T-helper 1 cell treated with Interleukin-12 subunit alpha and Interleukin-12 subunit beta and Interleukin-4 antibody, amounts not matched to agents 30 μg/mL and 1 μg/mL, for 36 hours (primary cell): Measurements from ENCODE around the gene MMP24OS.
"Not testable (repeated sequence)": the region's sequence is repeated elsewhere in the genome, so short reads cannot be mapped to it uniquely, and the experiment has no call there.

Experiments
- H3K27ac Mint-ChIP-seq: one replicate; pipeline ENCODE4 v1.8.0; 2021; ENCODE audit warnings: mild to moderate bottlenecking, mixed read lengths
- H3K27me3 Mint-ChIP-seq: one replicate; pipeline ENCODE4 v1.8.0; 2021; ENCODE audit warnings: low read depth, mixed read lengths
- H3K36me3 Mint-ChIP-seq: one replicate; pipeline ENCODE4 v1.8.0; 2021; ENCODE audit warnings: low read depth, mixed read lengths
- H3K4me1 Mint-ChIP-seq: one replicate; pipeline ENCODE4 v1.8.0; 2021; ENCODE audit warnings: low read depth, mixed read lengths
- H3K4me3 Mint-ChIP-seq: one replicate; pipeline ENCODE4 v1.8.0; 2021; ENCODE audit warnings: mild to moderate bottlenecking, moderate library complexity, mixed read lengths
- H3K9me3 Mint-ChIP-seq: one replicate; pipeline ENCODE4 v1.8.0; 2021; ENCODE audit warnings: mixed read lengths

MMP24OS gene

DNA sequence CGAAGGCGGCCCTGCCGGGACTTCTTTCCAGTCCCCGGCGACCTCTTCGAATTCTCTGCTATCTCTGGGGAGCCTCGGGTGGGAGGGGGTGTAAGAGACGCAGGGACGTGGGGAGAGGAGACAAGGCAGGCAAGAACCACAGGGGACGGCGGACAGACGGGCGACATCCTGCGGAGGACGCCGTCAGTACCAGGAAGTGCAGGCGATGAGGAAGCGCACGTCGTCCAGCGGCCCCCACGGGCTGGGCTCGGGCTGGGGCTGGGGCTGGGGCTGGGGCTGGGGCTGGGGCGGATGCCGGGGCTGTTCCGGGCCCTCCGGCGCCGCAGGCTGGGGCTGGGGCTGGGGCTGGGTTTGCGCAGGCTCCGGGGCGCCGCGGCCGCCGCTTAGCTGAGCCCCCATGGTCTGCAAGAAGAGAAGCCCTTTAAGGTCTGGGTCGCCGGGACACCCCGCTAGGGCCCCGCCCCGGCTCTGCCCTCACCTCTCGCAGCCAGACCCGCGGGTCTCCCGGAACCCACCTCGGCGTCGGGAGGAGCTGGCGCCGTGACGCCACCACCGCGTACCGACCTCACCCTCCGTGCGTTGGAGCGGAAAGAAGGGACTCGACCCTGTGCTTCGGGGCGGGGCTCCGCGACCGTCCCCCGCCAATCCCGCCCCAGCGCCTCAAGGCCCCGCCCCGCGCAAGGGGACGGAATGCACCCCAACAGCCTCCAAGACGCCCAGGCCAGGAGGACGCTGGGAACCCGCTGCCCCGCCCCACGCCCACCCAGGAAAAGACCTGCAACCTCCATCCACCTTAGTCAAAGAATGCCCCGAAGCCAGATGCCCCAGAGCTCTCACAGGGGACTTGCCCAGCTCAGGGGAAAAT is at the start of gene MMP24OS:
TSS of gene MMP24OS (minus strand) at position 592 of the 865 bp plus-strand sequence. CDS start at position 399, 193 bp downstream.
- H3K27me3 Mint-ChIP-seq, result no peaks in the 10 kb centered on the region
- peaks cover 27% of the 10 kb centered on the region for H3K36me3 Mint-ChIP-seq
- H3K27ac Mint-ChIP-seq, result peak within 1 kb of the TSS; percentile 100
- peaks cover 6% of the 10 kb centered on the region for H3K4me1 Mint-ChIP-seq
- no peaks in the 10 kb centered on the region for H3K9me3 Mint-ChIP-seq
- peak within 1 kb of the TSS; percentile 99 for H3K4me3 Mint-ChIP-seq

DNA sequence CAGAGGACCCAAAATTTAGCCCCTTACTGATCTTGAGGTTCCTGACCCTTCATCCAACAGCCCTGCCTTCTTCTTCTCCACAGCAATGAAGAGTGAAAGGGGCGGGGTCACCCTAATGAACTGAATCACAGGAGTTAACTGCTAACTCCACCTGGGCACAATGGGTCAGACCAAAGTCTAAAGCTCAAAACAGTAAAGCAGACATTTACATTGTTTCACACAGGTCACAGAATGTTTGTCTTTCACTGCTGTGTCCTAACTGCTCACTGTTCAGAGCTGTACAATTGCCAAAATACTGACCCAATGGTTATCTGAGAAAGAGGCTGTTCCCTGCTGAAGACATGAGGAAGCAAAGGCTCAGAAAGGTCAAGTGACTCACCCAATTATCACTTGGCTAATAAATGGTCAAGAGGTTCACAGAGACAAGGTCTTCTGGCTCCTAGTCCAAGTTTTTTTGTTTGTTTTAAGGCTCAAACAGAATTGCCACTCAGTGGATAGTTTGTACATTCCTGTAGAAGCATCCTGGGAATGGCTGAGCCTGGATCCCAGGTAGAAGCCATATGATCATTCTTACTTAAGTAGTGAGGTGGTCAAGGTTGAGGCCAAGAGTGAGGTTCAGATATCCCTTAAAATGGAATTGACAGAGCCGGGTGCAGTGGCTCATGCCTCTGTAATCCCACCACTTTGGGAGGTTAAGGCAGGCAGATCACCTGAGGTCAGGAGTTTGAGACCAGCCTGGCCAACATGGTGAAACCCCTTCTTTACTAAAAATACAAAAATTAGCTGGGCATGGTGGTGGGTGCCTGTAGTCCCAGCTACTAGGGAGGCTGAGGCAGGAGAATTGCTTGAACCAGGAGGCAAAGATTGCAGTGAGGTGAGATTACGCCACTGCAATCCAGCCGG is 49.4 kb upstream of the MMP24OS start:
- Mint-ChIP-seq H3K4me1 (peaks cover 15% of the 10 kb centered on the region), H3K36me3 (peaks cover 3% of the 10 kb centered on the region), H3K27me3 (no peaks in the 10 kb centered on the region), H3K9me3 (no peaks in the 10 kb centered on the region), H3K27ac (no peak overlapping the region), H3K4me3 (no peak overlapping the region)

DNA sequence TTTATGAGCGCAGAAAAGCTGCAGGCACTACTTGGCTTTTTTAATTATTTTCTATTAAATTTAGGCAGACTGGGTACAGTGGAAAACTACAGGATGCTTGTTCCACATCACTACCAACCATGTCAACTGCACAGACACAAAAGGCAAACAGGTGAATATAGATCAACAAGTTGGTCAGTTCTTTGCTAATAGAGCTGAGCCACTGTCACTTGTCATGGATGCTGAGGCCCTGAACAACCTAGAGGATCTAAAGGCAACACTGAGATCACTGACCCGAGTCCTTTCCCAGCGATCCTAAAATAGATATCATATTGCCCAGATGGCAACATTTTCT is 48.8 kb upstream of the MMP24OS start:
- H3K27me3 Mint-ChIP-seq, result no peaks in the 10 kb centered on the region
- peaks cover 3% of the 10 kb centered on the region for H3K36me3 Mint-ChIP-seq
- no peak overlapping the region for H3K27ac Mint-ChIP-seq
- peaks cover 15% of the 10 kb centered on the region for H3K4me1 Mint-ChIP-seq
- H3K4me3 Mint-ChIP-seq, result no peak overlapping the region
- no peaks in the 10 kb centered on the region for H3K9me3 Mint-ChIP-seq

DNA sequence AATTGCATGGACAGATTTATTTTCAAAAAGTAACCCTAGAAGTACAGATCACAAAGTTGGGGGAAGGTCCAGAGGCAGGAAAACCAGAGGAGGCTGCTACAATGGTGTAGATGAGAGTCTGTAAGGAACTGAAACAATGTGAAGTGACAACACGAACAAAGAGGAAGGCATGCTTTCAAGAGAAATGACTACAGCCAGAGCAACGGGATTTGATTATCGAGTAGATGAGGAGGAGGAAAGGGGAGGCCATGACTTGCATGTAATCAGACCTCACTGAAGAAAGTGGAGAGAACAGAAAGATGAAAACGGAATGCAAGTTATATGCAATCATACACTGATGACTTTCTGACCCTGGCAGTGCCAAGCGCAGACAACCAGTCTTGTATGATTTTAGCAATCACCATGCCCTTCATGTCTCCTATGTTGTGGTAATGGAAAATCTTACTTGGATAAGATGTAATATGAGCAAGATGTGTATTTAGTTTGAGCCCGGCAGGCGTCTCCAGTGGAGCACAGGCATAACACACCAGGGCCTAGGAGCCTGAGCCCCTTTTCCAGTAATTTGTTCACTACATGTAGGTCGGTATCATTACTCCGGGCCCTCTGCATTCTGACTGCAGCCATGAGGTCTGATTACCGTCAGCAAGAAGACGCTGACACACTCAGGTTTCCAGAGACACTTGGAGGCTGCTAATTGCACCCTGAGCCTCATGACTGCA is 48.3 kb upstream of the MMP24OS start:
- H3K9me3 Mint-ChIP-seq, result no peaks in the 10 kb centered on the region
- H3K36me3 Mint-ChIP-seq, result peaks cover 3% of the 10 kb centered on the region
- H3K27me3 Mint-ChIP-seq, result no peaks in the 10 kb centered on the region
- no peak overlapping the region for H3K4me3 Mint-ChIP-seq
- no peak overlapping the region for H3K27ac Mint-ChIP-seq
- peaks cover 15% of the 10 kb centered on the region for H3K4me1 Mint-ChIP-seq

DNA sequence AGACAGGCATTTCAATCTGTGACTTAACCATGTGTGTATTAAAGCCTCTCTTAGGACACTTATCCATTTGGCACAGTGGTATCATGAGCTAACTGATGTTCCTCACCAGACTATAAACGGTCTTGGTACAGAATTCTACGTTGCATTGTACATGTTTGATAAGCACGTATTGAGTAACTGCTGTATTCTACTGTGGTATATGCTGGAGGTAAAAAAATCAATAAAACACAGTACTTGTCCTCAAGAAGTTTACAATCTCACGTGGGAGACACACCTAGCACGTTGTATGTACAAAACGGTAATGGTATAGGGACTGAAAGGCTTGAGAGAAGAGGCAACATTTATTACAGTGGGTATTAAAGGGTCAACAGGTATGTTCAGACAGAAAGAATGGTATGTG is 47.5 kb upstream of the MMP24OS start:
- Mint-ChIP-seq H3K27ac (no peak overlapping the region), H3K36me3 (peaks cover 5% of the 10 kb centered on the region), H3K9me3 (no peaks in the 10 kb centered on the region), H3K4me1 (peaks cover 15% of the 10 kb centered on the region), H3K4me3 (no peak overlapping the region), H3K27me3 (no peaks in the 10 kb centered on the region)

DNA sequence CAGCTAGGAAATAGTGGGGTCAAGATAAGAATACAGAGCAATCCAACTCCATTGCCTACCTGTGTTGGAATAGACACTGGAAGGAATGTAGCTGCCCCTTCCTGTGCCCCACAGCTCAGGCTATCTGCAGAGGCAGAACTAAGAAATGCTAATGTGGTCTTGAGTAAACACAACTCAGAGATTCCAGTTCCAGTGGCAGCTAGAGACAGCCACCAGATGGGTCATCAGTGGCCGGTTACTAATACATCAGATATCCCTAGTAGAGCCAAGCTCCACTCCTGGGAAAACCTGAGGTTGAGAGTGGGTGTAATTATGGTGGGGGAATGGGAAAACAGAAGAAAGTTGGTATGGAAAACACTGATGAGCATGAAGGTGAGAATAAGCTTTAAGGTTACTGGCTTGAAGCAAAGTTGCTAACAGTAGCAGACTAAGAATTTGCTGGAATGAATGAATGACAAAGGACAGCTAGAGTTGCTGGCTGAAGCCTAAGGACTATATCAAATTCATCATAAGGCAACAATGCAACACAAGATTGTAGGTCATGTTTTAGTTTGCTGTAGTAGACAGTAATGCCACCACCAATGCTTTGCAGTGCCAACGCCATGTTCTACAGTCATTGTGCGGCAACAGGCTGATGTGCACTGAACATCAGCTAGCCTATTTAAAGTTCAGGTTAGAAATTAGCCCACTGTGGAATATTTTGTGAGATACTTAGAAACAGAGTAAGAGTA is 42.6 kb upstream of the MMP24OS start:
- H3K4me1 Mint-ChIP-seq, result peaks cover 27% of the 10 kb centered on the region
- no peaks in the 10 kb centered on the region for H3K27me3 Mint-ChIP-seq
- no peak overlapping the region for H3K4me3 Mint-ChIP-seq
- H3K36me3 Mint-ChIP-seq, result peaks cover 5% of the 10 kb centered on the region
- no peaks in the 10 kb centered on the region for H3K9me3 Mint-ChIP-seq
- H3K27ac Mint-ChIP-seq, result no peak overlapping the region

DNA sequence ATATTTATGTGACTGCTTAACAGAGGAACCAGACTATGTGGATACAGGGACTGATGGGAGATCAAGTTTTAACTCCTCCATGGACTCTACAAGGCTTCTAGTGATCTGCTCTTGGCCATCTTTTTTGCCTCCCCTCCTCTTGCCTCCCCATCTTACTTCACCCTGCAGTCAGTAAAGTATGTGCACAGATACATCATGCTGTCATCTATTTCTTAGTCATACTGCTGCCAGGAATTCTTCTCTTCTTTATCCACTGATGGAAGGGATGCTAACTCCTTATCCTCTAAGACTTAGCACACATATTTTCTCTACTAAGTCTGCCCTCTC is 41.9 kb upstream of the MMP24OS start:
- H3K27ac Mint-ChIP-seq, result no peak overlapping the region
- H3K4me3 Mint-ChIP-seq, result no peak overlapping the region
- H3K9me3 Mint-ChIP-seq, result no peaks in the 10 kb centered on the region
- peaks cover 33% of the 10 kb centered on the region for H3K4me1 Mint-ChIP-seq
- H3K27me3 Mint-ChIP-seq, result no peaks in the 10 kb centered on the region
- H3K36me3 Mint-ChIP-seq, result peaks cover 5% of the 10 kb centered on the region

DNA sequence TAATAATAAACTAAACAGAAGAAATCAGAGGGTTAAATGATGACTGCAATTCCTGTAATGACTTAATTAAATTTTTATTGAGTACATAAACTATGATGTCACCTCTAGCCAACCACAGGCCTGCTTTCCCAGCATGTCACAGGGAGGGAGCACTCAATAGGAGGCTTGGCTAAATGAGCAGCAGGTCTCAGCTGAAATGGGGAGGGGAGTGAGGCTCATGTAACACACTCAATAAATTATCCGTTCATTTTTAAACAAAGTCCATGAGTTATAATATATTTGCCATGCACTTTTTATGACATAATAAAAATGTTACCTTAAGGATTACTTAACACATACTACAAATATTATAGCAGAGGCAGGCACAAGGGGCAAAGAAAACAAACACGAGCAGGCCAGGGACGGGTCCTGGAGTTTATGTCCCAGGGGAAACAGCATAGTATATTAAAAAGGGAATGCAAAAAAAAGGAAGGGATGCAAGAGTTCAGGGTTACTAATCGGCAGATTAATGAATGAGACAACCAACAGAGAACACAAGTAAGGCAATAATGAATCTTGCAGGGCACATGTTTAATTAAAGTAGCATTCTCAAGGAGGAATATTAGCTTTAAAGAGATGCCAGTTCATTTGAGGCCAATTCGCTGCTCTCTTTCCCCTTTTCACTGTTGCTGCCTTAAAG is 41.4 kb upstream of the MMP24OS start:
- Mint-ChIP-seq H3K4me3 (no peak overlapping the region), H3K4me1 (peaks cover 38% of the 10 kb centered on the region), H3K36me3 (peaks cover 7% of the 10 kb centered on the region), H3K27me3 (no peaks in the 10 kb centered on the region), H3K9me3 (no peaks in the 10 kb centered on the region), H3K27ac (no peak overlapping the region)

DNA sequence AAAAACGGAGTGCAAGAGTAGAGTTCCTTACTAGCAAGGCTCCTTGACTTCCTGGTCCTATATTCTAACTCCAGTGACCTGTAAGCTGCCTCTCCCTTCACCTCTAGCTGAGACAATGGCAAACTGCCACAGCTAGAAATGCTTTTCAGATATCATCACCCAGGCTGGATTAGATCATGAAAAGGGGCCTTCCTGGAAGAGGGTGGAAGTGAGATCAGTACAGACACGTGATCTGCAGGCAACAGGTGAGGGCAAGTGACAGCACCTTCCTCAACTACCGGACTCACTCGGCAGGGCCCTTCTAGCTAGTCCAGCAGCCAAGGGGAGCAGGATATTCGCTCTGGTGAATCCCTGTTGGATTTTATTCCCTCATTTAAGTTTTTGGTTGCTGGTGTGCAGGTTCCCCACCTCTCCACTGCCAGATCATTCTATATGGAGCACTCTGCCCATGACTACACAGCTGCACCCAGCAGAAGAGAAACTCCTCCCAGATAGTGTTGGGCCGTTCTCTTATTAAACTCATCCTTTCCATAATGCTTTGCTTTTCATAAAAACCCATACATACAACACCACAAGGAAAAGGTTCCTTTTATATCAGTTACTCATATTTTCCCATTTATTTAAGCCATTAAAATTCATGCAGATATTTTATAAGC is 40.7 kb upstream of the MMP24OS start:
- Mint-ChIP-seq H3K27me3 (no peaks in the 10 kb centered on the region), H3K4me3 (no peak overlapping the region), H3K36me3 (peaks cover 9% of the 10 kb centered on the region), H3K4me1 (peaks cover 41% of the 10 kb centered on the region), H3K9me3 (no peaks in the 10 kb centered on the region), H3K27ac (peak overlapping the region; percentile 69)

DNA sequence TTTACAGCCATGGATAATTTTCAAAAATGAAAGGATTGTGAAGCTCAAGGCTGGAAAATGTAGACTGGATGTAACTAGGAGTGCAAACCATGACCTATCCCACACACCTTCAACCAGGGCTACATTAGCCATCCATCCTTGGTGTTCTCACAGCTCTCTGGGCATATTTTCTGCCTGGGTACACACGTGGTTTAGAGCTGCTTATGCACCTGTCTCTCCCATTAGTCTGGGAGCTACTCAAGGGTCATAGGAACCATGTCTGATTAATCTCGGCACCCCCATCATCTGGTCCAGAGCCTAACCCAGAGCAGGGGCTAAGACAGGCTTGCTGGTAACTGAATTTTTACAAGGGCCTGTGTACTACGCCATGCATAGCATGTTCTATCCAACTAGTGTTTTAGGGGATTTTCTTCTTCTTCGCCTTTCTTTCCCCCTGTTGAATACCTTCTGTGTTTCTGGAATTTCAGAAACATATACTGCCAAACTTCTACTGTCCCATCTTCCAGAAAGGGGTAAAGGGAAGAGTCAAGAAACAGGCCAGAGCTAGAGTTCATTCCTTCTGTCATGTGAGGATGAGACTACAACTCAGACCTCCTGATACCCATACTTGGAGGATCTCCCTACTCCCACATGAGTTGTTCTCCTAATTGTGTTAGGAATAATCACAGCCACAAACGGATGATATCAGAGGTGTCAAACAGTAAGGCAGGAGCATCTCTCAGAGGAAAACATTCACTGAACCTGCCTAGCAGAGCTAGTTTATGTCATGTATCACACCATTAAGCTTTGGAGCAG is 39.7 kb upstream of the MMP24OS start:
- Mint-ChIP-seq H3K4me1 (peaks cover 38% of the 10 kb centered on the region), H3K4me3 (no peak overlapping the region), H3K27ac (peak overlapping the region; percentile 64), H3K9me3 (no peaks in the 10 kb centered on the region), H3K36me3 (peaks cover 10% of the 10 kb centered on the region), H3K27me3 (no peaks in the 10 kb centered on the region)

DNA sequence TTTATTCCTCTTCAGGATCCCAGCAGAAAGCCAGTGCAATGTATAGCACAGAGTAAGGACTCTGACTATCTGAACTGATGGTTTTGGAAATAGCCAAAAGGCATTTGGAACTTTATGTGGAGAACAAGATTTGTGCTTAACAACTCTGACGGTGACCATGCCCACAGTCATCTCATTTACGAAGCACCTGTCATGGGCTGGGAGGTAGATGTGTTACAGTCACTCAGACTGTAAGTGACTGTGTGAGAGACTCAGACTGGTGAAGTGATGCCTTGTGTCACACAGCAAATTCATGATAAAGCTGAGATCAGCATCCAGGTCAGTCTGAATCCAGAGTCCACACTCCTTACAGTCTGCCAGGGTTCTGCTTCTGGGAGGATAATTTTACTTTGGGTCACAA is 38.2 kb upstream of the MMP24OS start:
- Mint-ChIP-seq H3K4me1 (peaks cover 51% of the 10 kb centered on the region), H3K9me3 (no peaks in the 10 kb centered on the region), H3K36me3 (peaks cover 11% of the 10 kb centered on the region), H3K27me3 (no peaks in the 10 kb centered on the region), H3K27ac (peak overlapping the region; percentile 67), H3K4me3 (no peak overlapping the region)

DNA sequence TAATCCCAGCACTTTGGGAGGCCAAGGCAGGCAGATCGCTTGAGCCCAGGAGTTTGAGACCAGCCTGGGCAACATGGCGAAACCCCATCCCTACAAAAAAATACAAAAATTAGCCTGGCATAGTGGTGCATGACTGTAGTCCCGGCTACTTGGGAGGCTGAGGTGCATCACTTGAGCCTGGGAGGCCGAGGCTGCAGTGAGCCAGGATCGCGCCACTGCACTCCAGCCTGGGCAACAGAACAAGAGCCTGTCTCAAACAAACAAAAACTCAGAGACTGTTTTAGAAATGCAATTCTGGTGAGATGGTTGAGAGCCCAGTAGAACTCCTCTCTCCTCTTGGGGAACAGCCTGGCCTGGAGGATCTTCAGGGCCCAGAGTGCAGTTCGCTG is 37.7 kb upstream of the MMP24OS start:
- not testable (repeated sequence) for H3K9me3 Mint-ChIP-seq, H3K27me3 Mint-ChIP-seq, H3K27ac Mint-ChIP-seq, H3K4me3 Mint-ChIP-seq
- peaks cover 53% of the 10 kb centered on the region for H3K4me1 Mint-ChIP-seq
- peaks cover 10% of the 10 kb centered on the region for H3K36me3 Mint-ChIP-seq
